PC-3 (cell line): ENCODE data around the gene CUL3. TPM values are rescaled to one million over a fixed set of nuclear protein-coding genes. Genes with fewer than 3 reads are reported as not detected.

Source experiments
- ATAC-seq: fragments of 200-7000 bp; cut with Tn5 transposase; 2 replicates; pipeline ENCODE4 v1.9.1; 2020; ENCODE audit warnings: mild to moderate bottlenecking, moderate library complexity
- BruUV-seq: library from RNA; stranded (reverse); fragments of 400-500 nt; replicated peaks from 2 replicates; lab custom pipeline; 2021; lab: Mats Ljungman, UMichigan
- CTCF ChIA-PET: fragments of 300-600 bp; sonication (Branson Sonifier 250); formaldehyde crosslinking; loops from one replicate; lab custom pipeline; 2022; ENCODE audit warnings: antibody characterized with exemption; lab: Charles Lee
- POLR2A ChIA-PET: fragments of 300-600 bp; sonication (Branson Sonifier 250); formaldehyde crosslinking; loops from one replicate; lab custom pipeline; 2022; ENCODE audit warnings: antibody characterized with exemption; ENCODE audit not compliant: unreplicated experiment; lab: Charles Lee
- DNase-seq: peaks from one replicate; pipeline ENCODE4 v3.0.0-alpha.2; 2015
- H2AFZ ChIP-seq: fragments of 300-600 bp; sonication (generic); 2 replicates; pipeline ENCODE4 v1.6.0; 2016; ENCODE audit warnings: antibody characterized with exemption, low read length
- H3F3A ChIP-seq: fragments of 300-600 bp; sonication (generic); one replicate; pipeline ENCODE4 v1.6.0; 2017; ENCODE audit warnings: antibody characterized with exemption, low read length, control low read depth, mild to moderate bottlenecking; ENCODE audit not compliant: unreplicated experiment
- H3K27ac ChIP-seq: fragments of 300-600 bp; sonication (generic); 2 replicates; pipeline ENCODE4 v1.5.1; 2016; ENCODE audit warnings: mild to moderate bottlenecking, low read length
- H3K27me3 ChIP-seq: fragments of 300-600 bp; sonication (generic); 2 replicates; pipeline ENCODE4 v1.6.1; 2016; ENCODE audit warnings: low read length, mixed read lengths
- H3K36me3 ChIP-seq: fragments of 300-600 bp; sonication (generic); 2 replicates; pipeline ENCODE4 v1.6.1; 2016; ENCODE audit warnings: low read depth, mixed run types, low read length, mixed read lengths
- H3K4me1 ChIP-seq: fragments of 300-600 bp; sonication (generic); 2 replicates; pipeline ENCODE4 v1.5.1; 2016; ENCODE audit warnings: low read length; ENCODE audit not compliant: insufficient read depth
- H3K4me2 ChIP-seq: fragments of 300-600 bp; sonication (generic); 2 replicates; pipeline ENCODE4 v1.6.0; 2016; ENCODE audit warnings: low read length
- H3K4me3 ChIP-seq: fragments of 300-600 bp; sonication (generic); 2 replicates; pipeline ENCODE4 v1.5.1; 2016; ENCODE audit warnings: mild to moderate bottlenecking, low read length, mixed read lengths
- H3K79me2 ChIP-seq: fragments of 300-600 bp; sonication (generic); 2 replicates; pipeline ENCODE4 v1.6.1; 2017; ENCODE audit warnings: low read length, mixed read lengths
- H3K9ac ChIP-seq: fragments of 300-600 bp; sonication (generic); 2 replicates; pipeline ENCODE4 v1.6.0; 2016; ENCODE audit warnings: mild to moderate bottlenecking, low read length
- H3K9me2 ChIP-seq: fragments of 300-600 bp; sonication (generic); replicated peaks from 2 replicates; pipeline ENCODE4 v1.6.1; 2016; ENCODE audit warnings: mixed run types, low read length, mixed read lengths
- H3K9me3 ChIP-seq: fragments of 300-600 bp; sonication (generic); 2 replicates; pipeline ENCODE4 v1.6.1; 2016; ENCODE audit warnings: low read length, mixed read lengths
- H4K20me1 ChIP-seq: fragments of 300-600 bp; sonication (generic); 2 replicates; pipeline ENCODE4 v1.6.1; 2016; ENCODE audit warnings: low read length, mixed read lengths
- CTCF ChIP-seq: fragments of 300-600 bp; sonication (generic); conservative IDR thresholded peaks from 2 replicates; pipeline ENCODE4 v1.5.1; 2017; ENCODE audit warnings: antibody characterized with exemption, low read depth, mild to moderate bottlenecking, low read length
- EZH2 ChIP-seq: fragments of 300-600 bp; sonication (generic); IDR thresholded peaks from one replicate; pipeline ENCODE4 v1.6.1; 2017; ENCODE audit warnings: antibody characterized with exemption, mild to moderate bottlenecking, low read length; ENCODE audit not compliant: unreplicated experiment
- EZH2phosphoT487 ChIP-seq: fragments of 300-600 bp; sonication (generic); IDR thresholded peaks from 2 replicates; pipeline ENCODE4 v1.6.1; 2018; ENCODE audit warnings: mild to moderate bottlenecking, antibody characterized with exemption, low read length, borderline replicate concordance
- intact Hi-C: fragments of 100-400 bp; cut with micrococcal nuclease; formaldehyde crosslinking; loops from 2 replicates; pipeline ENCODE4 v1.9.0; 2023
- total RNA-seq: library from RNA; depleted of rRNA; stranded (reverse); fragments of >200 nt; gene quantifications from 2 replicates; pipeline ENCODE4 v1.2.3, GENCODE V29; 2014

The CUL3 gene
- total RNA-seq, 1 experiment from 2014 or later: 50.4 TPM

DNA sequence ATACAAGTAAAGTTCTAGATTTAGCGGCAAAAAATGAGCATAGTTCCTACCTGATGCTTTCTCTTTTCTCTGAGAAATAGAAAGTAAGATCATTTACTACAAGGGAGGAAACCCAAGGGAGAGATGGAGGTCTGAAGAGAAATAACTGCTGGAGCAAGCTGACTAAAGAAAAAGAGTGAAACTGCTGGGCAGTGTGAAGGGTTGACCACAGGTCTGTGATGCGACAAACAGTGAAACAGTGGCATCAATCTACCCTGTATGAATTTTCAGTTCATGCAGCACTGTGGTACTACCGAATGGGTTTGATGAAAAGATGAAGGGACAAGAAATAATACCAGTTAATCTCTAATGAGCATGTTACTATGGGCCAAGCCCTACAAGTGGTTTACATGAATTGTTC lies 52.2 kb downstream of the CUL3 start:
- no peak overlapping the region for H3K9ac ChIP-seq
- ChIA-PET POLR2A (no interaction called here), CTCF (no interaction called here)
- intact Hi-C loops: no loop called here
- H3K4me3 ChIP-seq: no peak overlapping the region
- no peaks in the 10 kb centered on the region for H3K9me3 ChIP-seq
- peaks cover 12% of the 10 kb centered on the region; the same call in 1 of the 2 replicates for H4K20me1 ChIP-seq
- no peak for ATAC-seq
- H2AFZ ChIP-seq: no peak overlapping the region
- peaks cover 86% of the 10 kb centered on the region for H3K79me2 ChIP-seq
- H3K36me3 ChIP-seq: peaks cover 8% of the 10 kb centered on the region
- H3K4me1 ChIP-seq: no peaks in the 10 kb centered on the region
- TF ChIP-seq CTCF (no peak), EZH2 (no peak)
- no TSS peak for BruUV-seq
- H3K27me3 ChIP-seq: no peaks in the 10 kb centered on the region
- no peak overlapping the region for H3K4me2 ChIP-seq
- no peak overlapping the region for H3K27ac ChIP-seq
- H3K9me2 ChIP-seq: no peaks in the 10 kb centered on the region
- no peaks in the 10 kb centered on the region for H3F3A ChIP-seq
- no peak for DNase-seq

DNA sequence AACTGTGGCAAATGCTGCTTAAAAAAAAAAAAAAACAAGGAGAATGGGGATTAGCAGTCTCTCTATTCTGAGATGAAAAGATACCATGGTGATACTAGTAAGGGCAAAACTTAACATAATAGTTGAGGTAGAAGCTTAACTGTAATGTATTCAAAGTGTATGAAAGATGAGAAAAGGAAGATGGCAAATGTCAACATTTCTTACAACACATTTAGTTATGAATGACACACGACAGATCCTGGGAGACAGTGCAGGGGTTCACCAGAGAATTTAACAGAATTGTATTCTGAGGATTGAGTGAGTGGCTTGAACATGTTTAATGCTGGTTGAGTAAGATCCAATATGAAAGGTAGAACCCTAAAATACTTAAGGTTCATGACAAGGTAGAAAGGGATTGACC lies 52.7 kb downstream of the CUL3 start:
- no peaks in the 10 kb centered on the region for H3K27me3 ChIP-seq
- peaks cover 8% of the 10 kb centered on the region for H3K36me3 ChIP-seq
- H3K27ac ChIP-seq: no peak overlapping the region
- no peak overlapping the region for H3K4me2 ChIP-seq
- no peaks in the 10 kb centered on the region for H3K9me3 ChIP-seq
- H3K9ac ChIP-seq: no peak overlapping the region
- no peak overlapping the region for H3K4me3 ChIP-seq
- no peak for ATAC-seq
- no TSS peak for BruUV-seq
- intact Hi-C loops: no loop called here
- H3F3A ChIP-seq: no peaks in the 10 kb centered on the region
- TF ChIP-seq EZH2 (no peak), CTCF (no peak), EZH2phosphoT487 (no peak)
- H3K4me1 ChIP-seq: no peaks in the 10 kb centered on the region
- no peak overlapping the region for H2AFZ ChIP-seq
- ChIA-PET CTCF (no interaction called here), POLR2A (interaction anchor here (0.7 kb wide), 1 partner anchor 47 kb away, joined by 3 read pairs; no protein-coding TSS in a partner anchor)
- H3K9me2 ChIP-seq: no peaks in the 10 kb centered on the region
- peaks cover 86% of the 10 kb centered on the region for H3K79me2 ChIP-seq
- DNase-seq: no peak
- peaks cover 13% of the 10 kb centered on the region; the same call in 1 of the 2 replicates for H4K20me1 ChIP-seq

DNA sequence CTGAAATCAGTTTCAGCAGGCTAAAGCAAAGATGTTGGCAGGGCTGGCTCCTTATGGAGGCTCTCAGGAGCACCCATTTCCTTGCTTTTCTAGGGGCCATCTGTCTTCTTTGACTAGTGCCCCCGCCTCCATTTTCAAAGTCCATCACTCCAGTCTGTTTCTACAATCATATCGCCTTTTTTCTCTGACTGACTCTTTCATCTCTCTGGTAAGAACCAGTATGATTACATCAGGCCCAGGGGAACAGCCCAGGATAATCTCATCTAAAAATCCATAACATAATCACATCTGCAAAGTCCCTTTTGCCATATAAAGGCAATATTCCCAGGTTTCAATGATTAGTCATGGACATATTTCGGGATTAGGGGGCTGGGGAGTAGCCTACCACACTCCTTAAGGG lies 57.0 kb downstream of the CUL3 start:
- Histone ChIP-seq H3K36me3 (peaks cover 5% of the 10 kb centered on the region), H3K4me1 (no peaks in the 10 kb centered on the region), H3F3A (no peaks in the 10 kb centered on the region), H3K9me3 (no peaks in the 10 kb centered on the region), H3K27me3 (no peaks in the 10 kb centered on the region), H3K9ac (no peak overlapping the region), H3K4me2 (no peak overlapping the region), H4K20me1 (peaks cover 8% of the 10 kb centered on the region; the same call in 1 of the 2 replicates), H3K9me2 (no peaks in the 10 kb centered on the region), H3K27ac (no peak overlapping the region), H3K4me3 (no peak overlapping the region), H2AFZ (no peak overlapping the region), H3K79me2 (peaks cover 89% of the 10 kb centered on the region)
- no TSS peak for BruUV-seq
- ATAC-seq: no peak
- no peak for TF ChIP-seq EZH2
- no peak for TF ChIP-seq CTCF
- TF ChIP-seq EZH2phosphoT487: no peak
- no peak for DNase-seq
- CTCF ChIA-PET: no interaction called here
- POLR2A ChIA-PET: no interaction called here
- intact Hi-C loops: no loop called here
